Measurements from ENCODE around the gene PDE4D.

The PDE4D gene

DNA sequence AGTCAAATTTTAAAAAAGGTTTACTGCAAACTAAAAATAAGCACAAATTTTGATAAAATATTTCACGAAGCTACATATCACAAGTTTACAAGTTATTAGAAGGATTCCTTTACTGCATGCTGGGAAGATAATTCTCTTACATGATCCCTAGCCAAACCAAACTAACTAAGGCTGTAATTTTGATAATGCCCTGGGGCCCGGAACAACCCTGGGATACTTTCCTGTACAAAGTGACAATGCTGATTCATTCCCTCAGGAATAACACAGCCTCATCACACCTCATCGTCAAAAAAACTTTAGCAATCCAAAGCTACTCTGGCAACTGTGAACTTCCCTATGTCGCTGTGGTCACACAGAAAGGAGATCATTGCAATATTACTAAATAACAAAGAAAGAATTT, 907.8 kb downstream of the PDE4D start:
- H3K27ac ChIP-seq: no peak overlapping the region
- H3K4me3 ChIP-seq: no peak overlapping the region
- intact Hi-C loops (cut with DNase I; ENCODE audit: low total_unique reads): no loop called here
- peaks cover 8 to 30% (median 12%) of the 10 kb centered on the region in 3 donors for H3K36me3 ChIP-seq
- TF ChIP-seq, protein P1, sequence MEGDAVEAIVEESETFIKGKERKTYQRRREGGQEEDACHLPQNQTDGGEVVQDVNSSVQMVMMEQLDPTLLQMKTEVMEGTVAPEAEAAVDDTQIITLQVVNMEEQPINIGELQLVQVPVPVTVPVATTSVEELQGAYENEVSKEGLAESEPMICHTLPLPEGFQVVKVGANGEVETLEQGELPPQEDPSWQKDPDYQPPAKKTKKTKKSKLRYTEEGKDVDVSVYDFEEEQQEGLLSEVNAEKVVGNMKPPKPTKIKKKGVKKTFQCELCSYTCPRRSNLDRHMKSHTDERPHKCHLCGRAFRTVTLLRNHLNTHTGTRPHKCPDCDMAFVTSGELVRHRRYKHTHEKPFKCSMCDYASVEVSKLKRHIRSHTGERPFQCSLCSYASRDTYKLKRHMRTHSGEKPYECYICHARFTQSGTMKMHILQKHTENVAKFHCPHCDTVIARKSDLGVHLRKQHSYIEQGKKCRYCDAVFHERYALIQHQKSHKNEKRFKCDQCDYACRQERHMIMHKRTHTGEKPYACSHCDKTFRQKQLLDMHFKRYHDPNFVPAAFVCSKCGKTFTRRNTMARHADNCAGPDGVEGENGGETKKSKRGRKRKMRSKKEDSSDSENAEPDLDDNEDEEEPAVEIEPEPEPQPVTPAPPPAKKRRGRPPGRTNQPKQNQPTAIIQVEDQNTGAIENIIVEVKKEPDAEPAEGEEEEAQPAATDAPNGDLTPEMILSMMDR (IDR thresholded peaks at IDR 0.05): no peak
- no peaks in the 10 kb centered on the region for H3K27me3 ChIP-seq
- H3K9me3 ChIP-seq: no peaks in the 10 kb centered on the region
- H3K4me1 ChIP-seq: no peaks in the 10 kb centered on the region
- no peak for DNase-seq

DNA sequence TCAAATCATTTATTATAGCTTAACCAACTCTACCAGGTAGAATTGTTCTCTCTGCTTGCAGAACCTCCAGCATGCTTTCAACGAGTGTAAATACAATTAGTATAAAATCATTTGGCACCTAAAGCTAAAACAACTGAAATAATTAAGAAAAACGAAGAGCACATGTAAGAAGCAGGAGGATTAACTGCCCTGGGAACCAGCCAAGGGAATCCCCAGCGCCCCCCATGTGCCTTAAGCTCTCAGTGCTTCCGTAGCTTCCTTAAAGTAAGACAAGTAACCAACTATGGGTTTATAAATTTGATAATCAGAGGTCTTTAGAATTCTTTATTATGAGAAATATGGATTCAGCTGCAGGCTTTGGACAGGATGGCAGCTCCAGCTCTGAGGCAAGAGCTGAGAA, 908.2 kb downstream of the PDE4D start:
- TF ChIP-seq, protein P1 (IDR thresholded peaks at IDR 0.05): no peak
- intact Hi-C loops (cut with DNase I; ENCODE audit: low total_unique reads): no loop called here

DNA sequence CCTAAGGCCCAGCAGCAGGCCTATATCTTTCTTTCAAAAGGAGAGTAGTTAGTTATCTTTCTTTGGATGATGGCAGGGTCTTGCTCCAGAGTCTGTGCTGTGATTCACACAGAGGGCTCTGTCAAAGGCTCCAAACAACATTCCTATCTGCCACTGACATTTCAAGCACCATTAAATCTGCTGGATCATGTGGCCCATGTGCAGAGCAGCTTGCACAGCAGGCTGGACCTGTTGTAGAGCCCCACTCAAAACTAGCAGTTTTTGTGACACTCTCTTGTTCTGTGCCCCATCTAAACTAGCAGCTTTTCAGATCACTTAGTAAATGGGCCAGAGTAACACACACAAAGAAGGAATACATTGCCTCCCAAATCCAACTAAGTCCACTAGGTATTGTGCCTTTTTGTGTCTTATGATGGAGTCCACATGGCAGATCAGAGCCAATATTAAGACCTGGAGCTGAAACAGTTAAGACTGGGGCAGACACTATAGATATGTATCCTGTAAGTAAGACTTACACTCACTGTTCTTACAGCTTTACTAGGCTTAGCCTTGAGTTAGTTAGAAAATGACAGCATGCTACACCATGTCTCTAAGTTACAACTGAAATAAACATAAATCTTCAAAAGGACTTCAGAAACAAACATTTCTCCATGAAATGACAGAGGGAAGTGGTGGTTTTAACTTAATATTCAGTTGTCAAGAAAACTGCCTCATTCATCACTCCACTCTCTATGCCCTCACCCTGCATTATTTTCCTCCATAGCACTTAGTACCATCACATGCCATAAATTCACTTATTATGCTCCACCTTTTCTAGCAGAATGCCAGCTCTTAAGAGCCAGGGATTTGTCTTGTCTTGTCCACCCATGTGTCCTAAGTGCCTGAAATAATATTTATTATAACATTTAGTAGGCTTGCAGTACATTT, 909.7 kb downstream of the PDE4D start:
- Histone ChIP-seq H3K9me3 (no peaks in the 10 kb centered on the region), H3K27me3 (no peaks in the 10 kb centered on the region), H3K4me3 (no peak overlapping the region), H3K27ac (no peak overlapping the region), H3K4me1 (no peaks in the 10 kb centered on the region), H3K36me3 (peaks cover 0 to 17% (median 9%) of the 10 kb centered on the region in 3 donors)
- intact Hi-C loops (cut with DNase I; ENCODE audit: low total_unique reads): no loop called here
- no peak for DNase-seq
- TF ChIP-seq, protein P1 (IDR thresholded peaks at IDR 0.05): no peak

More for the DNA sequence above, 908.2 kb downstream of the PDE4D start:
- no peaks in the 10 kb centered on the region for H3K27me3 ChIP-seq
- no peak overlapping the region for H3K27ac ChIP-seq
- DNase-seq: no peak
- no peaks in the 10 kb centered on the region for H3K9me3 ChIP-seq
- no peak overlapping the region for H3K4me3 ChIP-seq
- H3K4me1 ChIP-seq: no peaks in the 10 kb centered on the region
- H3K36me3 ChIP-seq: peaks cover 8 to 25% (median 9%) of the 10 kb centered on the region in 3 donors

DNA sequence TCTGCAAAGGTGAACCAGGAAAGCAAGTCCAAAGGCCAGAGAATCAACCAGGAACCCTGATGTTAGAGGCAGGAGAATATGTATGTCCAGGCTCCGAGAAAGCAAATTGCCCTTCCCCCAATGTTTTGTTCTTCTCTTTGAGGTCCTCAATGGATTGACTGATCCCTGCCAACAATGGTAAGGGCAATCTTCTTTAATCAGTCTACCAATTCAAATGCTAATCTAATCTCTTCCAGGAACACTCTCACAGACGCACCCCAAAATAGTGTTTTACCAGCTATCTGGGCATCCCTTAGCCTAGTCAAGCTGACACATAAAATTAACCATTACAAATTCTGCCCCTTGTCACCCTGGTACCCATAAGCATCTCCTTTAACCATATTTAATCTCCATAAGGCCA, 912.6 kb downstream of the PDE4D start:
- DNase-seq: no peak
- Histone ChIP-seq H3K27ac (no peak overlapping the region), H3K9me3 (no peaks in the 10 kb centered on the region), H3K4me1 (no peaks in the 10 kb centered on the region), H3K4me3 (no peak overlapping the region), H3K36me3 (peaks cover 10 to 18% (median 14%) of the 10 kb centered on the region in 3 donors), H3K27me3 (no peaks in the 10 kb centered on the region)
- intact Hi-C loops (cut with DNase I; ENCODE audit: low total_unique reads): no loop called here
- TF ChIP-seq, protein P1 (IDR thresholded peaks at IDR 0.05): no peak

DNA sequence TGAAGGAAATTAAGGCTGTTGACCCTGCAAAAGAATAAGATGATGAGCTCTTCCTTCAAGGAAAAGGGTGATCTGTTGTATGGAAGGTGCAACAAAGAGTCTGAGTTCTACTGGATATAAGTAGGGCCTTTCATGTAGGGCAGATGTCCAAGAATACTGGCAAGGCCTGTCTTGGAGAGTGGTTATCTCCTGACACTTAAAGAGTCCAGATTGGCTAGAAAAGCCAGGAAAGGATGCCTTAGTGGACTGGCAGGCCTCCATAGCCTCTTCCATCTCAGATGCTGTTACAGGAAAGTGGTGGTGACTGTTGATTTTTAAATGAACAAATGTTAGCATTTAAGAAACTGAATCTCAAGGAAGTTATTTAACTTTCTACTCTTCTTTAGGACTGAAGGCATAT, 914.4 kb downstream of the PDE4D start:
- Histone ChIP-seq H3K4me3 (no peak overlapping the region), H3K9me3 (no peaks in the 10 kb centered on the region), H3K4me1 (no peaks in the 10 kb centered on the region), H3K27me3 (no peaks in the 10 kb centered on the region), H3K27ac (no peak overlapping the region), H3K36me3 (peaks cover 26 to 35% (median 32%) of the 10 kb centered on the region in 3 donors)
- DNase-seq: no peak
- TF ChIP-seq, protein P1 (IDR thresholded peaks at IDR 0.05): no peak
- intact Hi-C loops (cut with DNase I; ENCODE audit: low total_unique reads): no loop called here

Data from tibial artery (tissue), 4 donors.